Effector memory CD4-positive, alpha-beta T cell (primary cell): Measurements from ENCODE around the gene TRIM71.
"Not testable (repeated sequence)": the region's sequence is repeated elsewhere in the genome, so short reads cannot be mapped to it uniquely, and the experiment has no call there.

ENCODE experiments used
- DNase-seq, 3 donors: peaks; one replicate each; pipeline ENCODE4 v3.0.0-alpha.2; 2020
- H3K27ac ChIP-seq: 2 replicates; pipeline ENCODE4 v1.7.0; 2013; ENCODE audit warnings: mild to moderate bottlenecking, low read length, moderate library complexity; ENCODE audit not compliant: insufficient read depth, poor library complexity, severe bottlenecking
- H3K27me3 ChIP-seq: replicated peaks from 2 replicates; pipeline ENCODE4 v1.7.0; 2013; ENCODE audit warnings: mild to moderate bottlenecking, low read length; ENCODE audit not compliant: insufficient read depth, control insufficient read depth, poor library complexity, severe bottlenecking
- H3K36me3 ChIP-seq: 2 replicates; pipeline ENCODE4 v1.7.0; 2013; ENCODE audit warnings: mild to moderate bottlenecking, low read length, moderate library complexity; ENCODE audit not compliant: control insufficient read depth, insufficient read depth
- H3K4me1 ChIP-seq: 2 replicates; pipeline ENCODE4 v1.7.0; 2013; ENCODE audit warnings: low read length, mild to moderate bottlenecking; ENCODE audit not compliant: control insufficient read depth, insufficient read depth, poor library complexity, severe bottlenecking
- H3K4me3 ChIP-seq: 2 replicates; pipeline ENCODE4 v1.7.0; 2013; ENCODE audit warnings: low read length, low read depth, mild to moderate bottlenecking; ENCODE audit not compliant: insufficient read depth, poor library complexity, severe bottlenecking
- H3K9me3 ChIP-seq: 2 replicates; pipeline ENCODE4 v1.7.0; 2013; ENCODE audit warnings: mild to moderate bottlenecking, low read length, moderate library complexity; ENCODE audit not compliant: control insufficient read depth

Gene TRIM71

DNA sequence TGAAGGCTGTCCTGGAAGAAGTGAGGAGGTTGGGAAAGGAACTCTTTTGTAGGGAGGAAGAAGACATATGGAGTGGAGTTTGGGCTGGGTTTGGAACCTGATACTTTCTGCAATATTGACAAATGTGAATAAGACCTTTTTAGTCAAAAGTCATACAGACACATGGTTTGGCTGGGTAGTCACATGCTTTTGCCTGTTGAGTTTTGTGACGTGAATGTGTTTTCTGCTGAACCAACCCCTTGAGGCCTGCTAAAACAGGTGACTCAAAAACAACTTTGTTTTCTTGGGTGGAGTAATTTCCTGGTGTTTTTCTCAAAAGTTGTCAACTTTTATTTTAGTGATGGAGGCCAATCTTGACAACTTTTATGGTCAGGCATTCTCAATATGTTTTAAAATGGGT is 94.2 kb downstream of the TRIM71 start:
- no peaks in the 10 kb centered on the region for H3K27me3 ChIP-seq
- H3K4me1 ChIP-seq: no peaks in the 10 kb centered on the region
- H3K27ac ChIP-seq: no peak overlapping the region
- no peak overlapping the region for H3K4me3 ChIP-seq
- H3K36me3 ChIP-seq: no peaks in the 10 kb centered on the region
- H3K9me3 ChIP-seq: no peaks in the 10 kb centered on the region
- DNase-seq: no peak

DNA sequence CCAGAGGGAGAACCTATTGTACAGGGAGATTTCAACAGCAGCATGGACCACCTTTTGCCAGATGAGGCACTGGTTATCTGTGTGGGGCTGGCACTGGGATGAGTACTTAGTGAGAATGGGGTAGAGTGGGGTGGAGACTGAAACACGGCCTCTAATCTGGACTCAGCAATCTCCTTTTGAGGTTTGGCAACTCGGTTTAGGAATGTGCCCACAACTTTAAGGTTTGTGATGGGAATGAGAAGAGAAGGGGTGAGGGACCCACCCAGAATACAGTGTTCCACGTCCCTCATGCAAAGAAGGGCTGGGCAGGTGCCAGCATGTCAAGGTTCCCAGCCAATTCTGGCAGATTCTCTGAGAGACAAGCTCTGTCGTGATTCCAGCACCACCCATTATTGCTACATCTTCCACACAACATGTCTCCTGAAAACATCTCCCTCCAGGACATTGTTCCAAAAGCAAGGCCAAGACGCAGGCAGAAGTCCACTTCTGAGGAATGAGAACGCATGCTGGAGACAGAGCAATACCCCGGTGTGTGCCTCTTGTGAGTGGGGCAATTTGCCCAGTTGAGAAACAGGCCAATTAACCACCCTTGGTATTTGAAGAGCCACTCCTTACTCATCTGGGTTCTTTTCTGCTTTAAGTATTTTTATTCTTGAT is 96.1 kb downstream of the TRIM71 start:
- Histone ChIP-seq H3K9me3 (no peaks in the 10 kb centered on the region), H3K27me3 (no peaks in the 10 kb centered on the region), H3K4me1 (no peaks in the 10 kb centered on the region), H3K4me3 (no peak overlapping the region), H3K27ac (no peak overlapping the region), H3K36me3 (no peaks in the 10 kb centered on the region)
- DNase-seq: no peak

DNA sequence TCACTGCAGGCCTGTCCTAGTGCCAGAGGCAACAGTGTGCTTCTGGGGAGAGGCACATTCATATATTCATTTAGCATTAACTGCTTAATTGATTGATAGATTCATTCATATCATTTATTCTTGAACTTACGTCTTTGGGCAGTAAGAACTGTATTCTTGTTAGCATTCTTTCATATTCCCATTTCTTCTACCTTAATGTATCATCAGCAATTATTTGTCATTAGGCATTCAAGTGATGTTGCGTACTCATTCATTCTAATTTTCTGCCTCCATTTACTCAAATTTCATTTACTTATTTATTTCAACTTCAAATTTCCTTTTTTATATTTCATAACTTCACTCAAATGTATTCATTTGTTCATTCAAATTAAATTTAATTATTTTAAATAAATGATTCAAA is 102.1 kb downstream of the TRIM71 start:
- no peak for DNase-seq
- H3K4me3 ChIP-seq: no peak overlapping the region
- no peaks in the 10 kb centered on the region for H3K9me3 ChIP-seq
- no peaks in the 10 kb centered on the region for H3K4me1 ChIP-seq
- no peak overlapping the region for H3K27ac ChIP-seq
- no peaks in the 10 kb centered on the region for H3K27me3 ChIP-seq
- no peaks in the 10 kb centered on the region for H3K36me3 ChIP-seq

- no peak for DNase-seq
- no peaks in the 10 kb centered on the region for H3K27me3 ChIP-seq
- no peaks in the 10 kb centered on the region for H3K9me3 ChIP-seq
- H3K4me3 ChIP-seq: no peak overlapping the region
- H3K36me3 ChIP-seq: no peaks in the 10 kb centered on the region
- H3K4me1 ChIP-seq: no peaks in the 10 kb centered on the region
- H3K27ac ChIP-seq: no peak overlapping the region
These were observed 104.3 kb downstream of the TRIM71 start for GRCh38 chr3:32922078-32922477.

DNA sequence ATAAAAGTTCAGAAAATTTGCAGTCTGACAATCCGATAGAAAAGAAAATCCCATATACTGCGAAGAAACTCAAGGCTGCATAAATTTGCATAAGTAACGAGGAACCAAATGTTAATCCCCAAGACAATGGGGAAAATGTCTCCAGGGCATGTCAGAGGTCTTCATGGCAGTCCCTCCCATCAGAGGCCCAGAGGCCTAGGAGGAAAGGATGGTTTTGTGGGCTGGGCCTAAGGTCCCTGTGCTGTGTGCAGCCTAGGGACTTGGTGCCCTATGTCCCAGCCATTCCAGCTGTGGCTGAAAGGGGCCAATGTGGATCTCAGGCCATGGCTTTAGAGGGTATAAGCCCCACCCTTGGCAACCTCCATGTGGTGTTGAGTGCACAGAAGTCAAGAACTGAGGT is 112.4 kb downstream of the TRIM71 start:
- no peaks in the 10 kb centered on the region for H3K36me3 ChIP-seq
- DNase-seq: no peak
- H3K4me1 ChIP-seq: no peaks in the 10 kb centered on the region
- H3K27ac ChIP-seq: no peak overlapping the region
- no peak overlapping the region for H3K4me3 ChIP-seq
- H3K9me3 ChIP-seq: no peaks in the 10 kb centered on the region
- no peaks in the 10 kb centered on the region for H3K27me3 ChIP-seq

DNA sequence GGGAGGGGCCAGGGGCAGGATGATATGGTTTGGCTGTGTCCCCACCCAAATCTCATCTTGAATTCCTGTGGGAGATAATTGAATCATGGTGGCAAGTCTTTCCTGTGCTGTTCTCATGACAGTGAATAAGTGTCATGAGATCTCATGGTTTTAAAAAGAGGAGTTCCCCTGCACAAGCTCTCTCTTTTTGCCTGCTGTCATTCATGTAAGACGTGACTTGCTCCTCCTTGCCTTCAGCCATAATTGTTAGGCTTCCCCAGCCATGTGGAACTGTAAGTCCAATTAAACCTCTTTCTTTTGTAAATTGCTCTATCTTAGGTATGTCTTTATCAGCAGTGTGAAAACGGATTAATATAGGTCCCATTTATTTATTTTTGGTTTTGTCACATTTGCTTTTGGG is 113.5 kb downstream of the TRIM71 start:
- H3K36me3 ChIP-seq, H3K27ac ChIP-seq, H3K4me1 ChIP-seq, H3K9me3 ChIP-seq, DNase-seq, H3K4me3 ChIP-seq, H3K27me3 ChIP-seq: not testable (repeated sequence)

DNA sequence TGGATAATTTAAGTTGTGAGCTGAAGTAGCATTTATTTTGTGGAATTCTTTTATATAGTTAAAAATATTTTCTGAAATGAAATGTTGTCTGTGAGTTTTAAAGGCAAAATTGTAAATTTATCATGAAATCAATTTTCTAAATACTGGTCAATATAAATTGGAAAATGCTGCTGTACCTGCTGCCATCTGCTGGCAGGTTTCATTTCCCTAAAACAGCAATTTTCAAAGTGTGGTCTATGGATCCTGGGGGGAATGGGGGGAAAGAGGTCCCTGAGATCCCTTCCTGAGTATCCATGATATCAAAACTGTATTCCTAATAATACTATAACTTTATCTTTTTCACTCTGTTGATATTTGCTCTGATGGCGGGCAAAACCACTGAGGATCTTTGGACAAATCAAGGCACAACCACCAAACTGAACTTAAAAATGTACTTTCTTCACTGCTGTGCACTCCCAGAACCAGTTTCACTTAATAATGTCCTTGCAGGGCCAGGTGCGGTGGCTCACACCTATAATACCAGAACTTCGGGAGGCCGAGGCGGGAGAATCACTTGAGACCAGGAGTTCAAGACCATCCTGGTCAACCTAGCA is 116.4 kb downstream of the TRIM71 start:
- DNase-seq: no peak
- Histone ChIP-seq H3K36me3 (no peaks in the 10 kb centered on the region), H3K27me3 (no peaks in the 10 kb centered on the region), H3K27ac (no peak overlapping the region), H3K4me1 (no peaks in the 10 kb centered on the region), H3K9me3 (no peaks in the 10 kb centered on the region), H3K4me3 (no peak overlapping the region)

DNA sequence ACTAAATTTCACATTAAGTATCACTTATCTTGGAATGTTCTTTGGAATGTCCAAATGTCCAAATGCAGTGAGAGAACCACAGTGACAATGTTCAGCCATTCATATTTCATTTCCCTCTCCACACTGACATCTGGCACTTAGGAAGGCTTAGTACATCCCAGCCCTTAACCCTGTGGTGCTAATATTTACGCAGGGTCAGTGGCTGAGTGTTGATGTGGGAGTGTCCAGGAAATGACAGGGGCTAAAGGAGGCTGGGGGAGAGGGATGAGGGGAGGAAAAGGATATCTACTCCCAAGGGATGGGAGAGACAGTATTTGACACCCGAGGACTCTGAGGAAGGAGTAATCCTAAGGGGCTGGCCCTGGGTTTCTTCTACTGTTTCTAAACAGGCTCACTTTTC is 119.5 kb downstream of the TRIM71 start:
- Histone ChIP-seq H3K9me3 (no peaks in the 10 kb centered on the region), H3K4me3 (no peak overlapping the region), H3K4me1 (no peaks in the 10 kb centered on the region), H3K36me3 (no peaks in the 10 kb centered on the region), H3K27ac (no peak overlapping the region), H3K27me3 (no peaks in the 10 kb centered on the region)
- DNase-seq: no peak

- DNase-seq, H3K36me3 ChIP-seq, H3K4me1 ChIP-seq, H3K27ac ChIP-seq, H3K9me3 ChIP-seq, H3K27me3 ChIP-seq, H3K4me3 ChIP-seq: not testable (repeated sequence)
These were observed 121.9 kb downstream of the TRIM71 start for GRCh38 chr3:32939531-32940284.

GRCh38 chr3:32940726-32941125 is 122.9 kb downstream of the TRIM71 start:
- H3K4me1 ChIP-seq: no peaks in the 10 kb centered on the region
- H3K36me3 ChIP-seq: no peaks in the 10 kb centered on the region
- H3K4me3 ChIP-seq: no peak overlapping the region
- DNase-seq: no peak
- no peaks in the 10 kb centered on the region for H3K27me3 ChIP-seq
- no peak overlapping the region for H3K27ac ChIP-seq
- no peaks in the 10 kb centered on the region for H3K9me3 ChIP-seq
